ENCODE data around the gene CCR9. TPM values are rescaled to one million over a fixed set of nuclear protein-coding genes. Genes with fewer than 3 reads are reported as not detected.

The CCR9 gene
- total and polyA plus RNA-seq, 10 of the 15 experiments (the other 5 are each of a cell fraction or from before 2014, with no cell fraction given), result 0.05 to 3.9 (median 2.4) TPM

DNA sequence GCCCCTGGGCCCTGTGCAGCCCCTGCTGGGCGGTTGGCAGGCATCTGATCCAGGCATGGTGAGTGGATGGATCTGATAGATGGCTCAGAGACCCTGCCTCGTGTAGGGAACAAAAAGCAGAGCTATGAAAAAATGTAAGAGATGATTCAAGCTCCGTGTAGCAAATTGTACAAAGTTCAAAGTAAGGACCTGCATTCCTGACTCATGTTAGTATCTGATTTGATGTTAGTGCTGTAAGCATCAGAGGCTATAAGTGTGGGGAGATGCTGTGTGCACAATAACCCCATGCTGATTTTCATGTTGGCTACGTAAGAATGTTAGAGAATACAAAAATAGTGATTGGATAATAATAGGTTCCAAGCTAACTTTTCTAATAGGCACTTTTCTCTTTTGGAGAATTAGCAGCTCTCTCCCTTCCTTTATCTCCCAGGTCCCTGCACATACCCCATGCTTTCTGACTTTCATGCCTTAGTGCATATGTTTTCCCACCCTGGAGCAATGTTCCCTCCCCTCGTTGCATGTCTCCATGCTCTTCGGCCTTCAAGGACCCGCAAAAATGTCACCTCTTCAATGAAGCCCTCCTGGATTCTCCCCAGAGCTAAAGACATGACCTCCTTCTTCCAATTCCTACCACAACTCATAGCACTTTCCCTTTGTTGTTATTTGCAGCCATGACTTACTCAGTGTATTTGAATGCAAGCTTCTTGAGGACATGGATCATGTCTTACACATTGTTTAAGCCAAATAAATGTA is 1.6 kb downstream of the CCR9 start:
- in situ Hi-C loops (cut with MboI), result no loop called here
- POLR2A ChIA-PET, result interaction anchor here (1.2 to 1.9 kb wide), 2 partner anchors 21 to 23 kb away, joined by 4 to 6 read pairs; no protein-coding TSS in a partner anchor

More for the DNA sequence above, 1.6 kb downstream of the CCR9 start:
- no peak for FAIRE-seq
- BruUV-seq (replicated peaks), result no TSS peak
- TF ChIP-seq FOXM1 (IDR thresholded peaks at IDR 0.05; ENCODE audit: low read depth, low read length) (no peak), ZSCAN29 (IDR thresholded peaks at IDR 0.05) (no peak), ZNF217 (IDR thresholded peaks at IDR 0.05) (no peak), CBFB (IDR thresholded peaks at IDR 0.05; ENCODE audit: low read depth) (no peak), NFXL1 (IDR thresholded peaks at IDR 0.05; ENCODE audit: borderline replicate concordance) (no peak), SIN3A (IDR thresholded peaks at IDR 0.05; ENCODE audit: low read depth, low read length) (no peak), TAF1 (IDR thresholded peaks at IDR 0.05; ENCODE audit: borderline replicate concordance, low read depth, low read length) (no peak), HDAC6 (IDR thresholded peaks at IDR 0.05; ENCODE audit: unreplicated experiment) (no peak), BACH1 (IDR thresholded peaks at IDR 0.05; ENCODE audit: borderline replicate concordance) (no peak), MYB (IDR thresholded peaks at IDR 0.05; ENCODE audit: borderline replicate concordance, low read depth, low read length) (no peak), CEBPB (IDR thresholded peaks at IDR 0.05; ENCODE audit: borderline replicate concordance in 1 of 2, low read depth in 2 of 2, low read length in 2 of 2) (no peak), BMI1 (IDR thresholded peaks at IDR 0.05; ENCODE audit: borderline replicate concordance) (no peak)
- TF ChIP-seq, protein P1, sequence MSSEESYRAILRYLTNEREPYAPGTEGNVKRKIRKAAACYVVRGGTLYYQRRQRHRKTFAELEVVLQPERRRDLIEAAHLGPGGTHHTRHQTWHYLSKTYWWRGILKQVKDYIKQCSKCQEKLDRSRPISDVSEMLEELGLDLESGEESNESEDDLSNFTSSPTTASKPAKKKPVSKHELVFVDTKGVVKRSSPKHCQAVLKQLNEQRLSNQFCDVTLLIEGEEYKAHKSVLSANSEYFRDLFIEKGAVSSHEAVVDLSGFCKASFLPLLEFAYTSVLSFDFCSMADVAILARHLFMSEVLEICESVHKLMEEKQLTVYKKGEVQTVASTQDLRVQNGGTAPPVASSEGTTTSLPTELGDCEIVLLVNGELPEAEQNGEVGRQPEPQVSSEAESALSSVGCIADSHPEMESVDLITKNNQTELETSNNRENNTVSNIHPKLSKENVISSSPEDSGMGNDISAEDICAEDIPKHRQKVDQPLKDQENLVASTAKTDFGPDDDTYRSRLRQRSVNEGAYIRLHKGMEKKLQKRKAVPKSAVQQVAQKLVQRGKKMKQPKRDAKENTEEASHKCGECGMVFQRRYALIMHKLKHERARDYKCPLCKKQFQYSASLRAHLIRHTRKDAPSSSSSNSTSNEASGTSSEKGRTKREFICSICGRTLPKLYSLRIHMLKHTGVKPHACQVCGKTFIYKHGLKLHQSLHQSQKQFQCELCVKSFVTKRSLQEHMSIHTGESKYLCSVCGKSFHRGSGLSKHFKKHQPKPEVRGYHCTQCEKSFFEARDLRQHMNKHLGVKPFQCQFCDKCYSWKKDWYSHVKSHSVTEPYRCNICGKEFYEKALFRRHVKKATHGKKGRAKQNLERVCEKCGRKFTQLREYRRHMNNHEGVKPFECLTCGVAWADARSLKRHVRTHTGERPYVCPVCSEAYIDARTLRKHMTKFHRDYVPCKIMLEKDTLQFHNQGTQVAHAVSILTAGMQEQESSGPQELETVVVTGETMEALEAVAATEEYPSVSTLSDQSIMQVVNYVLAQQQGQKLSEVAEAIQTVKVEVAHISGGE (CRISPR knock-in tag; IDR thresholded peaks at IDR 0.05), result no peak
- TF ChIP-seq, protein P2, sequence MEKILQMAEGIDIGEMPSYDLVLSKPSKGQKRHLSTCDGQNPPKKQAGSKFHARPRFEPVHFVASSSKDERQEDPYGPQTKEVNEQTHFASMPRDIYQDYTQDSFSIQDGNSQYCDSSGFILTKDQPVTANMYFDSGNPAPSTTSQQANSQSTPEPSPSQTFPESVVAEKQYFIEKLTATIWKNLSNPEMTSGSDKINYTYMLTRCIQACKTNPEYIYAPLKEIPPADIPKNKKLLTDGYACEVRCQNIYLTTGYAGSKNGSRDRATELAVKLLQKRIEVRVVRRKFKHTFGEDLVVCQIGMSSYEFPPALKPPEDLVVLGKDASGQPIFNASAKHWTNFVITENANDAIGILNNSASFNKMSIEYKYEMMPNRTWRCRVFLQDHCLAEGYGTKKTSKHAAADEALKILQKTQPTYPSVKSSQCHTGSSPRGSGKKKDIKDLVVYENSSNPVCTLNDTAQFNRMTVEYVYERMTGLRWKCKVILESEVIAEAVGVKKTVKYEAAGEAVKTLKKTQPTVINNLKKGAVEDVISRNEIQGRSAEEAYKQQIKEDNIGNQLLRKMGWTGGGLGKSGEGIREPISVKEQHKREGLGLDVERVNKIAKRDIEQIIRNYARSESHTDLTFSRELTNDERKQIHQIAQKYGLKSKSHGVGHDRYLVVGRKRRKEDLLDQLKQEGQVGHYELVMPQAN (conservative IDR thresholded peaks at IDR 0.05), result no peak
- TF ChIP-seq, protein P3, sequence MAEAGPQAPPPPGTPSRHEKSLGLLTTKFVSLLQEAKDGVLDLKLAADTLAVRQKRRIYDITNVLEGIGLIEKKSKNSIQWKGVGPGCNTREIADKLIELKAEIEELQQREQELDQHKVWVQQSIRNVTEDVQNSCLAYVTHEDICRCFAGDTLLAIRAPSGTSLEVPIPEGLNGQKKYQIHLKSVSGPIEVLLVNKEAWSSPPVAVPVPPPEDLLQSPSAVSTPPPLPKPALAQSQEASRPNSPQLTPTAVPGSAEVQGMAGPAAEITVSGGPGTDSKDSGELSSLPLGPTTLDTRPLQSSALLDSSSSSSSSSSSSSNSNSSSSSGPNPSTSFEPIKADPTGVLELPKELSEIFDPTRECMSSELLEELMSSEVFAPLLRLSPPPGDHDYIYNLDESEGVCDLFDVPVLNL (IDR thresholded peaks at IDR 0.05; ENCODE audit: low read depth, low read length), result no peak
- TF ChIP-seq, protein P4, sequence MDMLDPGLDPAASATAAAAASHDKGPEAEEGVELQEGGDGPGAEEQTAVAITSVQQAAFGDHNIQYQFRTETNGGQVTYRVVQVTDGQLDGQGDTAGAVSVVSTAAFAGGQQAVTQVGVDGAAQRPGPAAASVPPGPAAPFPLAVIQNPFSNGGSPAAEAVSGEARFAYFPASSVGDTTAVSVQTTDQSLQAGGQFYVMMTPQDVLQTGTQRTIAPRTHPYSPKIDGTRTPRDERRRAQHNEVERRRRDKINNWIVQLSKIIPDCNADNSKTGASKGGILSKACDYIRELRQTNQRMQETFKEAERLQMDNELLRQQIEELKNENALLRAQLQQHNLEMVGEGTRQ (IDR thresholded peaks at IDR 0.05; ENCODE audit: borderline replicate concordance, low read depth, low read length), result no peak
- H3K79me2 ChIP-seq (ENCODE audit: control insufficient read depth, insufficient read depth, low read length), result no peaks in the 10 kb centered on the region
- ATAC-seq, result no peak
- CTCF ChIA-PET, result interaction anchor here (0.7 to 1.5 kb wide), 9 partner anchors 13 to 1901 kb away, joined by 3 to 5 read pairs (median 3); no protein-coding TSS in a partner anchor
- no peak overlapping the region for H2AFZ ChIP-seq (ENCODE audit: control insufficient read depth, low read depth, low read length)
- peaks cover 5% of the 10 kb centered on the region; the same call in 2 of the 3 replicates for H3K9me3 ChIP-seq (replicated peaks; ENCODE audit: control insufficient read depth, insufficient read depth, low read length)
- no peaks in the 10 kb centered on the region for H3K27me3 ChIP-seq (replicated peaks in 1 of 2; ENCODE audit: control insufficient read depth in 2 of 2, insufficient read depth in 2 of 2, low read length in 1 of 2)
- no peak overlapping the region for H3K4me3 ChIP-seq
- intact Hi-C loops (cut with micrococcal nuclease; ENCODE audit: unreplicated experiment), result no loop called here
- RAD21 ChIA-PET (ENCODE audit: unreplicated experiment), result interaction anchor here (1.0 to 1.5 kb wide), 5 partner anchors 13 to 41 kb away, joined by 3 to 7 read pairs (median 4); no protein-coding TSS in a partner anchor
- SMC1A ChIA-PET (ENCODE audit: uncharacterized antibody, unreplicated experiment), result interaction anchor here (0.9 to 7.3 kb wide), 8 partner anchors 11 to 51 kb away, joined by 3 to 127 read pairs (median 4); no protein-coding TSS in a partner anchor
- peaks cover 42% of the 10 kb centered on the region for H3K4me1 ChIP-seq (ENCODE audit: control insufficient read depth, insufficient read depth, low read length)
- H3K4me2 ChIP-seq (ENCODE audit: control insufficient read depth, insufficient read depth), result no peak overlapping the region
- H3K9ac ChIP-seq (ENCODE audit: control insufficient read depth, insufficient read depth, low read length), result no peak overlapping the region
- no peaks in the 10 kb centered on the region for H4K20me1 ChIP-seq (ENCODE audit: control insufficient read depth, insufficient read depth)
- H3K27ac ChIP-seq (ENCODE audit: control insufficient read depth, insufficient read depth), result no peak overlapping the region
- DNase-seq (ENCODE audit: low read depth, low spot score), result no peak
- 37% methylated on average over 7 of the region's 7 CpGs for WGBS (ENCODE audit: insufficient coverage, insufficient replicate concordance, low lambda C conversion rate, missing lambda C conversion rate)
- peaks cover 0 to 2% of the 10 kb centered on the region in 2 experiments; a peak in 2 of 4 replicates for H3K36me3 ChIP-seq (ENCODE audit: control insufficient read depth in 2 of 2, insufficient read depth in 2 of 2, low read length in 1 of 2)
